K562 (cell line): ENCODE data around the gene WLS. TPM values are rescaled to one million over a fixed set of nuclear protein-coding genes. Genes with fewer than 3 reads are reported as not detected.

Experiments used
- ATAC-seq: fragments of 200-7000 bp; cut with Tn5 transposase; 3 replicates; pipeline ENCODE4 v1.9.1; 2020; ENCODE audit warnings: moderate library complexity
- BruUV-seq: library from RNA; stranded (reverse); fragments of 400-500 nt; replicated peaks from 2 replicates; lab custom pipeline; 2021; lab: Mats Ljungman, UMichigan
- CTCF ChIA-PET: fragments of 300-600 bp; formaldehyde crosslinking; extraction: SDS; loops from one replicate; lab custom pipeline; 2021; ENCODE audit warnings: low intra/inter-chr PET ratio; lab: Yijun Ruan, JAX
- POLR2A ChIA-PET: fragments of 300-600, 350-650 bp; sonication (Branson Sonifier 250); formaldehyde crosslinking; extraction: SDS; loops from one replicate; lab custom pipeline; 2021; ENCODE audit warnings: antibody characterized with exemption, inconsistent platforms; lab: Yijun Ruan, JAX
- DNase-seq, 4 experiments: peaks; one replicate each; pipeline versions ENCODE4 v3.0.0 to v3.0.0-alpha.2; 2011 to 2018; ENCODE audit warnings: low spot score in 3 of 4, mixed read lengths in 3 of 4; ENCODE audit errors: extremely low read depth in 1 of 4
- FAIRE-seq: peaks from 2 replicates; lab custom pipeline; 2011; peaks lifted over from hg19 to GRCh38; lab: Jason Lieb, UNC
- H2AFZ ChIP-seq: 2 replicates; pipeline ENCODE4 v1.6.0; 2011; ENCODE audit warnings: low read depth, low read length, control low read depth, inconsistent platforms
- H3K27ac ChIP-seq: fragments of 200-600 bp; 3 replicates; pipeline ENCODE4 v1.8.0; 2011; ENCODE audit warnings: low read depth, mild to moderate bottlenecking, control low read depth, inconsistent platforms, low read length, moderate library complexity, mixed read lengths; ENCODE audit errors: extremely low read depth
- H3K27me3 ChIP-seq, 2 experiments: fragments of 300-600 bp in 1 of 2; 2 replicates in 1 of 2; 3 replicates in 1 of 2; pipeline versions ENCODE4 v1.6.0 to v1.8.0; 2011; ENCODE audit warnings: inconsistent platforms in 2 of 2, low read length in 2 of 2, mild to moderate bottlenecking in 1 of 2, mixed read lengths in 1 of 2, moderate library complexity in 1 of 2; ENCODE audit not compliant: control insufficient read depth in 2 of 2, insufficient read depth in 2 of 2
- H3K36me3 ChIP-seq: fragments of 300-600 bp; 3 replicates; pipeline ENCODE4 v1.8.0; 2011; ENCODE audit warnings: mild to moderate bottlenecking, low read length, inconsistent platforms; ENCODE audit not compliant: control insufficient read depth, insufficient read depth
- H3K4me1 ChIP-seq, 2 experiments: fragments of 200-600 bp in 1 of 2; replicated peaks in 1 of 2; 2 replicates in 1 of 2; 3 replicates in 1 of 2; pipeline versions ENCODE4 v1.5.1 to v1.8.0; 2011; ENCODE audit warnings: inconsistent platforms in 2 of 2, low read length in 2 of 2, mild to moderate bottlenecking in 1 of 2, mixed read lengths in 1 of 2, moderate library complexity in 1 of 2; ENCODE audit not compliant: control insufficient read depth in 2 of 2, insufficient read depth in 2 of 2
- H3K4me2 ChIP-seq: 2 replicates; pipeline ENCODE4 v1.6.1; 2011; ENCODE audit warnings: low read length, control low read depth, inconsistent platforms, mixed read lengths; ENCODE audit not compliant: insufficient read depth
- H3K4me3 ChIP-seq: fragments of 200-600 bp; sonication (generic), shearing (Covaris generic); 2 replicates; pipeline ENCODE4 v1.5.1; 2016; ENCODE audit warnings: control low read depth, inconsistent platforms
- H3K79me2 ChIP-seq: fragments of 200-600 bp; 3 replicates; pipeline ENCODE4 v1.8.0; 2011; ENCODE audit warnings: low read length, inconsistent platforms; ENCODE audit not compliant: control insufficient read depth, insufficient read depth
- H3K9ac ChIP-seq, 2 experiments: 2 replicates each; pipeline versions ENCODE4 v1.6.0 to v1.6.1; 2011; ENCODE audit warnings: low read depth in 2 of 2, low read length in 2 of 2, control low read depth in 1 of 2, inconsistent platforms in 1 of 2, mild to moderate bottlenecking in 1 of 2, mixed read lengths in 1 of 2; ENCODE audit not compliant: insufficient read depth in 1 of 2
- H3K9me1 ChIP-seq: one replicate; pipeline ENCODE4 v1.6.0; 2011; ENCODE audit warnings: inconsistent platforms, mild to moderate bottlenecking, low read length, moderate library complexity; ENCODE audit not compliant: control insufficient read depth, insufficient read depth
- H3K9me3 ChIP-seq: replicated peaks from 2 replicates; pipeline ENCODE4 v1.5.1; 2011; ENCODE audit warnings: low read depth, low read length, inconsistent platforms; ENCODE audit not compliant: control insufficient read depth, insufficient read depth
- H4K20me1 ChIP-seq: replicated peaks from 2 replicates; pipeline ENCODE4 v1.6.1; 2011; ENCODE audit warnings: low read length, inconsistent platforms, mixed read lengths; ENCODE audit not compliant: control insufficient read depth, insufficient read depth
- FOSL1 ChIP-seq: fragments of 200-800 bp; sonication (Bioruptor generic); conservative IDR thresholded peaks from 2 replicates; pipeline ENCODE4 v1.6.1; 2016; ENCODE audit warnings: missing genetic modification characterization, missing compliant biosample characterization
- MYC ChIP-seq, 2 experiments: fragments of 250-450 bp in 1 of 2; sonication (Bioruptor Pico) in 1 of 2; IDR thresholded peaks; 2 replicates each; pipeline versions ENCODE4 v1.5.1 to v1.6.1; 2012 to 2021; ENCODE audit warnings: low read depth in 2 of 2, borderline replicate concordance in 1 of 2, improper control_type of control experiment in 1 of 2, low read length in 1 of 2, mild to moderate bottlenecking in 1 of 2, moderate library complexity in 1 of 2
- NFIC ChIP-seq: fragments of 450-650 bp; IDR thresholded peaks from 2 replicates; pipeline ENCODE4 v1.6.1; 2017; ENCODE audit warnings: mild to moderate bottlenecking, inconsistent platforms
- WGBS: fragments of 100-300 bp; shearing (Covaris generic); methylation state at CpG from one replicate; pipeline ENCODE4 v1.1.6; 2016; ENCODE audit warnings: low coverage, mixed read lengths; ENCODE audit not compliant: insufficient coverage; ENCODE audit errors: missing lambda C conversion rate; 5-methylcytosine and 5-hydroxymethylcytosine counted together
- in situ Hi-C: fragments of 300-500 bp; cut with MboI; formaldehyde crosslinking; loops from 4 replicates; pipeline ENCODE4 v1.15.0; 2018; ENCODE audit warnings: inconsistent platforms, mixed read lengths
- intact Hi-C: fragments of 100-400 bp; cut with micrococcal nuclease; formaldehyde crosslinking; loops from 2 replicates; pipeline ENCODE4 v1.14.2; 2022
- polyA plus RNA-seq, 8 experiments: library from polyadenylated mRNA; depleted of rRNA in 4 of 8; stranded (reverse) in 5 of 8; unstranded in 3 of 8; fragments of >200 nt; fragmentation: Nextera tagmentation in 2 of 8; fragmentation: Illumina TruSeq in 1 of 8; extraction: Ambion mirVana in 2 of 8; extraction: Trizol in 1 of 8; gene quantifications; 2 replicates each; pipeline versions ENCODE4 v1.2.1 to v1.2.3, GENCODE V29; 2011 to 2014; ENCODE audit warnings: inconsistent platforms in 1 of 8, missing spikeins in 1 of 8
- total RNA-seq, 7 experiments: library from RNA; depleted of rRNA in 6 of 7; stranded (reverse); fragments of >200 nt in 6 of 7; fragmentation: Illumina TruSeq in 2 of 7; extraction: Trizol in 2 of 7; gene quantifications; 2 replicates each; pipeline versions ENCODE4 v1.2.1 to v1.2.3, GENCODE V29; 2011 to 2021; ENCODE audit warnings: low replicate concordance in 1 of 7
- TF ChIP-seq, protein P1 (sequence below): sonication (generic); formaldehyde crosslinking; IDR thresholded peaks from 2 replicates; pipeline ENCODE4 v1.8.1; 2023; ENCODE audit warnings: mild to moderate bottlenecking, missing genetic modification reagents

The WLS gene
- total and polyA plus RNA-seq, 9 of the 15 experiments (the other 6 are each of a cell fraction or from before 2014, with no cell fraction given): 0.47 TPM; not detected in 8

DNA sequence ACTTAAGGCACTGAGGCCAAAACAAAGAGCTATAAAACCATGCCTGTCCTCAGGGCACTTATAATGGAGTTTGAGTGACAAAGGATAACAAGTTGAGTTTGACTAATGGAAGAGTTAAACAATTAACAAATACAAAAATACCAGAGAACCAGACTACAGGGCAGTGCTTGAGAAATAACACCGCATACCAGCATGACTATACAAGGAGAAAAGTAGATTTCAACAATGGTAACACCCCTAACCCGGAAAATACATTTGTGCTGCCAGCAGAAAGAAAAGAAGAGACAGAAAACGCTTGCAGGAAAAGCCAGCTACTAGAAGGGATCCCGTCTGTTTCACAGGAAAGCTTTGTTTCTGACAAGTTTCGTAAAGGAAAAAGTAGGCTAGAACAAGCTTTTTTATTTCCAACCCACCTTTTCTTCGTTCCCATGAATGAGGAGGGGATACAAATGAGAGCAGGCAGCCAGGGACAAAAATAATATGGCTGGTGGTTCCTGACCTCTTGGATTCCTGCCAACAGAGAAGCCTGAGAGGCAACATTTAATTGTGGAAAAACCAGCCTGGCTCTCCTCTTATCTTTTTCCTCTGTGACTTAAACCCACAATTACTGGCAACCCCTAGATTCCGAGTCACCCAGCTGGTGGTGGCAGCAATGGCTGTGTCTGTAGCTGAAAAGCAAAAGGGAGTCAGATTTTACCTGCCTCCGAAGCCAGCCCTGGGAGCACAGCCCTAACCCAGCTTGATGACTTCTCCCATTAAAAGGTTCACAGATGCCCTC is 56.5 kb downstream of the WLS start:
- H3K9me3 ChIP-seq: no peaks in the 10 kb centered on the region
- ChIA-PET CTCF (no interaction called here), POLR2A (interaction anchor here (1.0 kb wide), 1 partner anchor 18 kb away, joined by 4 read pairs; no protein-coding TSS in a partner anchor)
- H3K9ac ChIP-seq: no peak overlapping the region
- no peak for DNase-seq
- no peaks in the 10 kb centered on the region for H3K36me3 ChIP-seq
- WGBS: 0% methylated on average over 8 of the region's 8 CpGs
- ATAC-seq: no peak
- no peak overlapping the region for H3K27ac ChIP-seq
- TF ChIP-seq FOSL1: no peak
- TF ChIP-seq, protein P1, sequence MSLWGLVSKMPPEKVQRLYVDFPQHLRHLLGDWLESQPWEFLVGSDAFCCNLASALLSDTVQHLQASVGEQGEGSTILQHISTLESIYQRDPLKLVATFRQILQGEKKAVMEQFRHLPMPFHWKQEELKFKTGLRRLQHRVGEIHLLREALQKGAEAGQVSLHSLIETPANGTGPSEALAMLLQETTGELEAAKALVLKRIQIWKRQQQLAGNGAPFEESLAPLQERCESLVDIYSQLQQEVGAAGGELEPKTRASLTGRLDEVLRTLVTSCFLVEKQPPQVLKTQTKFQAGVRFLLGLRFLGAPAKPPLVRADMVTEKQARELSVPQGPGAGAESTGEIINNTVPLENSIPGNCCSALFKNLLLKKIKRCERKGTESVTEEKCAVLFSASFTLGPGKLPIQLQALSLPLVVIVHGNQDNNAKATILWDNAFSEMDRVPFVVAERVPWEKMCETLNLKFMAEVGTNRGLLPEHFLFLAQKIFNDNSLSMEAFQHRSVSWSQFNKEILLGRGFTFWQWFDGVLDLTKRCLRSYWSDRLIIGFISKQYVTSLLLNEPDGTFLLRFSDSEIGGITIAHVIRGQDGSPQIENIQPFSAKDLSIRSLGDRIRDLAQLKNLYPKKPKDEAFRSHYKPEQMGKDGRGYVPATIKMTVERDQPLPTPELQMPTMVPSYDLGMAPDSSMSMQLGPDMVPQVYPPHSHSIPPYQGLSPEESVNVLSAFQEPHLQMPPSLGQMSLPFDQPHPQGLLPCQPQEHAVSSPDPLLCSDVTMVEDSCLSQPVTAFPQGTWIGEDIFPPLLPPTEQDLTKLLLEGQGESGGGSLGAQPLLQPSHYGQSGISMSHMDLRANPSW (CRISPR knock-in tag): no peak
- TF ChIP-seq MYC (IDR thresholded peaks at IDR 0.05; ENCODE audit: low read depth, low read length): no peak
- TF ChIP-seq MYC (CRISPR knock-in tag; IDR thresholded peaks at IDR 0.05; ENCODE audit: borderline replicate concordance, low read depth): no peak
- peak; percentile 17; the same call in 1 of the 2 replicates for TF ChIP-seq NFIC
- TF ChIP-seq, all 486 proteins: peak for 1
- Histone ChIP-seq H2AFZ (no peak overlapping the region), H3K4me1 (no peaks in the 10 kb centered on the region), H3K4me2 (no peak overlapping the region), H3K27me3 (no peaks in the 10 kb centered on the region), H3K4me3 (no peak overlapping the region), H3K79me2 (no peaks in the 10 kb centered on the region), H4K20me1 (no peaks in the 10 kb centered on the region), H3K9me1 (no peaks in the 10 kb centered on the region)
- in situ Hi-C loops (no loop called here), intact Hi-C loops (no loop called here)
- FAIRE-seq: no peak
- BruUV-seq: no TSS peak
